GM23338 (cell line): Measurements from ENCODE around the gene ELFN2. TPM values are rescaled to one million over a fixed set of nuclear protein-coding genes. Genes with fewer than 3 reads are reported as not detected.

Experiments used
- ATAC-seq: fragments of 200-7000 bp; cut with Tn5 transposase; 3 replicates; pipeline ENCODE4 v1.9.1; 2020
- DNase-seq: peaks from one replicate; pipeline ENCODE4 v3.0.0-alpha.2; 2015; ENCODE audit warnings: low spot score
- H2AFZ ChIP-seq: fragments of 200-600 bp; sonication (generic); 2 replicates; pipeline ENCODE4 v1.8.0; 2016; ENCODE audit warnings: antibody characterized with exemption, mild to moderate bottlenecking, moderate library complexity
- H3F3A ChIP-seq: fragments of 200-600 bp; sonication (generic); replicated peaks from 2 replicates; pipeline ENCODE4 v1.8.0; 2017; ENCODE audit warnings: antibody characterized with exemption, mixed run types, low read depth
- H3K27ac ChIP-seq: fragments of 200-600 bp; sonication (generic); 2 replicates; pipeline ENCODE4 v1.6.1; 2016; ENCODE audit warnings: low read depth
- H3K27me3 ChIP-seq: fragments of 200-600 bp; sonication (generic); 2 replicates; pipeline ENCODE4 v1.8.0; 2016; ENCODE audit warnings: mild to moderate bottlenecking, mixed run types, moderate library complexity; ENCODE audit not compliant: insufficient read depth
- H3K36me3 ChIP-seq: fragments of 200-600 bp; sonication (generic); 2 replicates; pipeline ENCODE4 v1.8.0; 2016; ENCODE audit warnings: mild to moderate bottlenecking; ENCODE audit not compliant: insufficient read depth
- H3K4me1 ChIP-seq: fragments of 200-600 bp; sonication (generic); 2 replicates; pipeline ENCODE4 v1.8.0; 2016; ENCODE audit warnings: mild to moderate bottlenecking, moderate library complexity; ENCODE audit not compliant: insufficient read depth
- H3K4me2 ChIP-seq: fragments of 200-600 bp; sonication (generic); 2 replicates; pipeline ENCODE4 v1.7.1; 2017; ENCODE audit warnings: mixed run types
- H3K4me3 ChIP-seq: fragments of 200-600 bp; sonication (generic); 2 replicates; pipeline ENCODE4 v1.6.1; 2016; ENCODE audit warnings: mixed run types
- H3K79me2 ChIP-seq: fragments of 200-600 bp; sonication (generic); replicated peaks from 2 replicates; pipeline ENCODE4 v1.8.0; 2017; ENCODE audit warnings: mild to moderate bottlenecking; ENCODE audit not compliant: insufficient read depth
- H3K9me2 ChIP-seq: fragments of 200-600 bp; sonication (generic); 2 replicates; pipeline ENCODE4 v1.8.0; 2017; ENCODE audit not compliant: insufficient read depth
- H4K20me1 ChIP-seq: fragments of 200-600 bp; sonication (generic); replicated peaks from 2 replicates; pipeline ENCODE4 v1.8.0; 2017; ENCODE audit warnings: mild to moderate bottlenecking; ENCODE audit not compliant: insufficient read depth
- H3K27ac Mint-ChIP-seq: 2 replicates; pipeline ENCODE4 v1.8.0; 2020; ENCODE audit warnings: inconsistent platforms, mild to moderate bottlenecking, moderate library complexity, mixed read lengths
- H3K27me3 Mint-ChIP-seq: 3 replicates; pipeline ENCODE4 v1.8.0; 2022; ENCODE audit warnings: low read depth, mild to moderate bottlenecking, moderate library complexity, mixed read lengths, inconsistent platforms; ENCODE audit not compliant: insufficient read depth, poor library complexity
- H3K36me3 Mint-ChIP-seq: 3 replicates; pipeline ENCODE4 v1.8.0; 2021; ENCODE audit warnings: low read depth, mild to moderate bottlenecking, inconsistent platforms, moderate library complexity, mixed read lengths
- H3K4me1 Mint-ChIP-seq: 3 replicates; pipeline ENCODE4 v1.8.0; 2020; ENCODE audit warnings: mild to moderate bottlenecking, inconsistent platforms, mixed read lengths
- H3K4me3 Mint-ChIP-seq: 3 replicates; pipeline ENCODE4 v1.8.0; 2021; ENCODE audit warnings: moderate library complexity, mild to moderate bottlenecking, inconsistent platforms, mixed read lengths
- H3K9me3 Mint-ChIP-seq: 3 replicates; pipeline ENCODE4 v1.8.0; 2020; ENCODE audit warnings: moderate library complexity, mild to moderate bottlenecking, inconsistent platforms, mixed read lengths
- CREB1 ChIP-seq: fragments of 250-450 bp; sonication (Bioruptor Pico); IDR thresholded peaks from 2 replicates; pipeline ENCODE4 v1.5.0; 2020; ENCODE audit warnings: low read depth, mild to moderate bottlenecking, moderate library complexity
- ETS1 ChIP-seq: IDR thresholded peaks from 2 replicates; pipeline ENCODE4 v1.6.1; 2016; ENCODE audit warnings: antibody characterized with exemption
- EZH2 ChIP-seq: fragments of 200-600 bp; sonication (generic); IDR thresholded peaks from one replicate; pipeline ENCODE4 v1.8.0; 2017; ENCODE audit warnings: antibody characterized with exemption, mild to moderate bottlenecking, low read depth; ENCODE audit not compliant: unreplicated experiment
- EZH2phosphoT487 ChIP-seq: fragments of 200-600 bp; sonication (generic); IDR thresholded peaks from one replicate; pipeline ENCODE4 v1.8.1; 2018; ENCODE audit warnings: antibody characterized with exemption; ENCODE audit not compliant: unreplicated experiment
- JUNB ChIP-seq: IDR thresholded peaks from one replicate; pipeline ENCODE4 v1.6.1; 2016; ENCODE audit warnings: antibody characterized with exemption; ENCODE audit not compliant: unreplicated experiment
- NANOG ChIP-seq: IDR thresholded peaks from 2 replicates; pipeline ENCODE4 v1.6.1; 2016; ENCODE audit warnings: antibody characterized with exemption, borderline replicate concordance
- POLR2AphosphoS5 ChIP-seq: IDR thresholded peaks from 2 replicates; pipeline ENCODE4 v1.6.1; 2016; ENCODE audit warnings: antibody characterized with exemption, low read depth
- STAT1 ChIP-seq: IDR thresholded peaks from one replicate; pipeline ENCODE4 v1.6.1; 2016; ENCODE audit warnings: antibody characterized with exemption; ENCODE audit not compliant: unreplicated experiment
- ZNF114 ChIP-seq: fragments of 250-450 bp; sonication (Bioruptor Pico); IDR thresholded peaks from 2 replicates; pipeline ENCODE4 v1.5.0; 2020; ENCODE audit warnings: mild to moderate bottlenecking, moderate library complexity
- ZNF331 ChIP-seq: fragments of 250-450 bp; sonication (Bioruptor Pico); IDR thresholded peaks from 2 replicates; pipeline ENCODE4 v1.5.0; 2020; ENCODE audit warnings: low read depth, mild to moderate bottlenecking, moderate library complexity
- polyA plus RNA-seq: library from polyadenylated mRNA; unstranded; fragments of >200 nt; fragmentation: Nextera tagmentation; extraction: Ambion mirVana; gene quantifications from 2 replicates; pipeline ENCODE4 v1.2.1, GENCODE V29; 2016
- total RNA-seq: library from RNA; depleted of rRNA; stranded (reverse); fragments of >200 nt; shearing (Covaris generic); gene quantifications from 2 replicates; pipeline ENCODE4 v1.2.3, GENCODE V29; 2014
- TF ChIP-seq, protein P1 (sequence below), 2 experiments: fragments of 200-600 bp in 1 of 2; sonication (generic) in 1 of 2; conservative IDR thresholded peaks; 2 replicates each; pipeline versions ENCODE4 v1.5.1 to v1.6.1; 2016 to 2017; ENCODE audit warnings: antibody characterized with exemption in 2 of 2, low read depth in 2 of 2, mild to moderate bottlenecking in 2 of 2, moderate library complexity in 1 of 2
- TF ChIP-seq, protein P2 (sequence below): fragments of 250-450 bp; sonication (Bioruptor Pico); IDR thresholded peaks from 2 replicates; pipeline ENCODE4 v1.5.0; 2020; ENCODE audit warnings: mild to moderate bottlenecking, moderate library complexity
- TF ChIP-seq, protein P3 (sequence below): IDR thresholded peaks from one replicate; pipeline ENCODE4 v1.6.1; 2018; ENCODE audit warnings: antibody characterized with exemption; ENCODE audit not compliant: unreplicated experiment

The ELFN2 gene
- total and polyA plus RNA-seq, 2 experiments from 2014 or later: 0.18 to 0.35 TPM

- no peaks in the 10 kb centered on the region for H3K36me3 Mint-ChIP-seq
- no peak for DNase-seq
- H3K36me3 ChIP-seq: no peaks in the 10 kb centered on the region
- H3K9me3 Mint-ChIP-seq: no peaks in the 10 kb centered on the region
- no peaks in the 10 kb centered on the region for H3K79me2 ChIP-seq
- H3K27ac Mint-ChIP-seq: no peak overlapping the region
- H2AFZ ChIP-seq: no peak overlapping the region
- H3F3A ChIP-seq: no peaks in the 10 kb centered on the region
- no peak overlapping the region for H3K4me3 ChIP-seq
- no peaks in the 10 kb centered on the region for H3K27me3 ChIP-seq
- H3K4me1 Mint-ChIP-seq: peaks cover 3% of the 10 kb centered on the region; the same call in 1 of the 3 replicates
- no peaks in the 10 kb centered on the region for H4K20me1 ChIP-seq
- H3K4me1 ChIP-seq: no peaks in the 10 kb centered on the region
- no peaks in the 10 kb centered on the region for H3K9me2 ChIP-seq
- peaks cover 12% of the 10 kb centered on the region for H3K27me3 Mint-ChIP-seq
- H3K27ac ChIP-seq: no peak overlapping the region
- H3K4me2 ChIP-seq: no peak overlapping the region
- ATAC-seq: no peak
- H3K4me3 Mint-ChIP-seq: no peak overlapping the region
- no peak for TF ChIP-seq STAT1
- TF ChIP-seq, protein P1, sequence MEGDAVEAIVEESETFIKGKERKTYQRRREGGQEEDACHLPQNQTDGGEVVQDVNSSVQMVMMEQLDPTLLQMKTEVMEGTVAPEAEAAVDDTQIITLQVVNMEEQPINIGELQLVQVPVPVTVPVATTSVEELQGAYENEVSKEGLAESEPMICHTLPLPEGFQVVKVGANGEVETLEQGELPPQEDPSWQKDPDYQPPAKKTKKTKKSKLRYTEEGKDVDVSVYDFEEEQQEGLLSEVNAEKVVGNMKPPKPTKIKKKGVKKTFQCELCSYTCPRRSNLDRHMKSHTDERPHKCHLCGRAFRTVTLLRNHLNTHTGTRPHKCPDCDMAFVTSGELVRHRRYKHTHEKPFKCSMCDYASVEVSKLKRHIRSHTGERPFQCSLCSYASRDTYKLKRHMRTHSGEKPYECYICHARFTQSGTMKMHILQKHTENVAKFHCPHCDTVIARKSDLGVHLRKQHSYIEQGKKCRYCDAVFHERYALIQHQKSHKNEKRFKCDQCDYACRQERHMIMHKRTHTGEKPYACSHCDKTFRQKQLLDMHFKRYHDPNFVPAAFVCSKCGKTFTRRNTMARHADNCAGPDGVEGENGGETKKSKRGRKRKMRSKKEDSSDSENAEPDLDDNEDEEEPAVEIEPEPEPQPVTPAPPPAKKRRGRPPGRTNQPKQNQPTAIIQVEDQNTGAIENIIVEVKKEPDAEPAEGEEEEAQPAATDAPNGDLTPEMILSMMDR (conservative IDR thresholded peaks at IDR 0.05; ENCODE audit: low read depth in 2 of 2): no peak; a peak in 1 of 4 replicates
- TF ChIP-seq EZH2: no peak
- TF ChIP-seq NANOG: no peak
- no peak for TF ChIP-seq ZNF331 (CRISPR knock-in tag)
- no peak for TF ChIP-seq ZNF114 (CRISPR knock-in tag)
- no peak for TF ChIP-seq ETS1
- TF ChIP-seq EZH2phosphoT487: no peak
- TF ChIP-seq JUNB: no peak
- no peak for TF ChIP-seq POLR2AphosphoS5
- TF ChIP-seq, protein P2, sequence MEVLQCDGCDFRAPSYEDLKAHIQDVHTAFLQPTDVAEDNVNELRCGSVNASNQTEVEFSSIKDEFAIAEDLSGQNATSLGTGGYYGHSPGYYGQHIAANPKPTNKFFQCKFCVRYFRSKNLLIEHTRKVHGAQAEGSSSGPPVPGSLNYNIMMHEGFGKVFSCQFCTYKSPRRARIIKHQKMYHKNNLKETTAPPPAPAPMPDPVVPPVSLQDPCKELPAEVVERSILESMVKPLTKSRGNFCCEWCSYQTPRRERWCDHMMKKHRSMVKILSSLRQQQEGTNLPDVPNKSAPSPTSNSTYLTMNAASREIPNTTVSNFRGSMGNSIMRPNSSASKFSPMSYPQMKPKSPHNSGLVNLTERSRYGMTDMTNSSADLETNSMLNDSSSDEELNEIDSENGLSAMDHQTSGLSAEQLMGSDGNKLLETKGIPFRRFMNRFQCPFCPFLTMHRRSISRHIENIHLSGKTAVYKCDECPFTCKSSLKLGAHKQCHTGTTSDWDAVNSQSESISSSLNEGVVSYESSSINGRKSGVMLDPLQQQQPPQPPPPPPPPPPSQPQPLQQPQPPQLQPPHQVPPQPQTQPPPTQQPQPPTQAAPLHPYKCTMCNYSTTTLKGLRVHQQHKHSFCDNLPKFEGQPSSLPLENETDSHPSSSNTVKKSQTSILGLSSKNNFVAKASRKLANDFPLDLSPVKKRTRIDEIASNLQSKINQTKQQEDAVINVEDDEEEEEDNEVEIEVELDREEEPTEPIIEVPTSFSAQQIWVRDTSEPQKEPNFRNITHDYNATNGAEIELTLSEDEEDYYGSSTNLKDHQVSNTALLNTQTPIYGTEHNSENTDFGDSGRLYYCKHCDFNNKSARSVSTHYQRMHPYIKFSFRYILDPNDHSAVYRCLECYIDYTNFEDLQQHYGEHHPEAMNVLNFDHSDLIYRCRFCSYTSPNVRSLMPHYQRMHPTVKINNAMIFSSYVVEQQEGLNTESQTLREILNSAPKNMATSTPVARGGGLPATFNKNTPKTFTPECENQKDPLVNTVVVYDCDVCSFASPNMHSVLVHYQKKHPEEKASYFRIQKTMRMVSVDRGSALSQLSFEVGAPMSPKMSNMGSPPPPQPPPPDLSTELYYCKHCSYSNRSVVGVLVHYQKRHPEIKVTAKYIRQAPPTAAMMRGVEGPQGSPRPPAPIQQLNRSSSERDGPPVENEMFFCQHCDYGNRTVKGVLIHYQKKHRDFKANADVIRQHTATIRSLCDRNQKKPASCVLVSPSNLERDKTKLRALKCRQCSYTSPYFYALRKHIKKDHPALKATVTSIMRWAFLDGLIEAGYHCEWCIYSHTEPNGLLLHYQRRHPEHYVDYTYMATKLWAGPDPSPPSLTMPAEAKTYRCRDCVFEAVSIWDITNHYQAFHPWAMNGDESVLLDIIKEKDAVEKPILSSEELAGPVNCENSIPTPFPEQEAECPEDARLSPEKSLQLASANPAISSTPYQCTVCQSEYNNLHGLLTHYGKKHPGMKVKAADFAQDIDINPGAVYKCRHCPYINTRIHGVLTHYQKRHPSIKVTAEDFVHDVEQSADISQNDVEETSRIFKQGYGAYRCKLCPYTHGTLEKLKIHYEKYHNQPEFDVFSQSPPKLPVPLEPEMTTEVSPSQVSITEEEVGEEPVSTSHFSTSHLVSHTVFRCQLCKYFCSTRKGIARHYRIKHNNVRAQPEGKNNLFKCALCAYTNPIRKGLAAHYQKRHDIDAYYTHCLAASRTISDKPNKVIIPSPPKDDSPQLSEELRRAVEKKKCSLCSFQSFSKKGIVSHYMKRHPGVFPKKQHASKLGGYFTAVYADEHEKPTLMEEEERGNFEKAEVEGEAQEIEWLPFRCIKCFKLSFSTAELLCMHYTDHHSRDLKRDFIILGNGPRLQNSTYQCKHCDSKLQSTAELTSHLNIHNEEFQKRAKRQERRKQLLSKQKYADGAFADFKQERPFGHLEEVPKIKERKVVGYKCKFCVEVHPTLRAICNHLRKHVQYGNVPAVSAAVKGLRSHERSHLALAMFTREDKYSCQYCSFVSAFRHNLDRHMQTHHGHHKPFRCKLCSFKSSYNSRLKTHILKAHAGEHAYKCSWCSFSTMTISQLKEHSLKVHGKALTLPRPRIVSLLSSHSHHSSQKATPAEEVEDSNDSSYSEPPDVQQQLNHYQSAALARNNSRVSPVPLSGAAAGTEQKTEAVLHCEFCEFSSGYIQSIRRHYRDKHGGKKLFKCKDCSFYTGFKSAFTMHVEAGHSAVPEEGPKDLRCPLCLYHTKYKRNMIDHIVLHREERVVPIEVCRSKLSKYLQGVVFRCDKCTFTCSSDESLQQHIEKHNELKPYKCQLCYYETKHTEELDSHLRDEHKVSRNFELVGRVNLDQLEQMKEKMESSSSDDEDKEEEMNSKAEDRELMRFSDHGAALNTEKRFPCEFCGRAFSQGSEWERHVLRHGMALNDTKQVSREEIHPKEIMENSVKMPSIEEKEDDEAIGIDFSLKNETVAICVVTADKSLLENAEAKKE (CRISPR knock-in tag): no peak
- no peak for TF ChIP-seq CREB1 (CRISPR knock-in tag)
- TF ChIP-seq, protein P3, sequence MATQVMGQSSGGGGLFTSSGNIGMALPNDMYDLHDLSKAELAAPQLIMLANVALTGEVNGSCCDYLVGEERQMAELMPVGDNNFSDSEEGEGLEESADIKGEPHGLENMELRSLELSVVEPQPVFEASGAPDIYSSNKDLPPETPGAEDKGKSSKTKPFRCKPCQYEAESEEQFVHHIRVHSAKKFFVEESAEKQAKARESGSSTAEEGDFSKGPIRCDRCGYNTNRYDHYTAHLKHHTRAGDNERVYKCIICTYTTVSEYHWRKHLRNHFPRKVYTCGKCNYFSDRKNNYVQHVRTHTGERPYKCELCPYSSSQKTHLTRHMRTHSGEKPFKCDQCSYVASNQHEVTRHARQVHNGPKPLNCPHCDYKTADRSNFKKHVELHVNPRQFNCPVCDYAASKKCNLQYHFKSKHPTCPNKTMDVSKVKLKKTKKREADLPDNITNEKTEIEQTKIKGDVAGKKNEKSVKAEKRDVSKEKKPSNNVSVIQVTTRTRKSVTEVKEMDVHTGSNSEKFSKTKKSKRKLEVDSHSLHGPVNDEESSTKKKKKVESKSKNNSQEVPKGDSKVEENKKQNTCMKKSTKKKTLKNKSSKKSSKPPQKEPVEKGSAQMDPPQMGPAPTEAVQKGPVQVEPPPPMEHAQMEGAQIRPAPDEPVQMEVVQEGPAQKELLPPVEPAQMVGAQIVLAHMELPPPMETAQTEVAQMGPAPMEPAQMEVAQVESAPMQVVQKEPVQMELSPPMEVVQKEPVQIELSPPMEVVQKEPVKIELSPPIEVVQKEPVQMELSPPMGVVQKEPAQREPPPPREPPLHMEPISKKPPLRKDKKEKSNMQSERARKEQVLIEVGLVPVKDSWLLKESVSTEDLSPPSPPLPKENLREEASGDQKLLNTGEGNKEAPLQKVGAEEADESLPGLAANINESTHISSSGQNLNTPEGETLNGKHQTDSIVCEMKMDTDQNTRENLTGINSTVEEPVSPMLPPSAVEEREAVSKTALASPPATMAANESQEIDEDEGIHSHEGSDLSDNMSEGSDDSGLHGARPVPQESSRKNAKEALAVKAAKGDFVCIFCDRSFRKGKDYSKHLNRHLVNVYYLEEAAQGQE: no peak
Observed at GRCh38 chr22:37473437-37473946, 46.2 kb upstream of the ELFN2 start.
